8988T (cell line): Measurements from ENCODE around the gene TBC1D8.
A peak's percentile ranks its signal among the peaks of the same experiment; 100 is the strongest.

Experiments used
- DNase-seq: peaks from one replicate; pipeline ENCODE4 v3.0.0; 2011

TBC1D8 gene

GRCh38 chr2:101023327-101024107 lies 127.7 kb downstream of the TBC1D8 start:
- DNase-seq = no peak

DNA sequence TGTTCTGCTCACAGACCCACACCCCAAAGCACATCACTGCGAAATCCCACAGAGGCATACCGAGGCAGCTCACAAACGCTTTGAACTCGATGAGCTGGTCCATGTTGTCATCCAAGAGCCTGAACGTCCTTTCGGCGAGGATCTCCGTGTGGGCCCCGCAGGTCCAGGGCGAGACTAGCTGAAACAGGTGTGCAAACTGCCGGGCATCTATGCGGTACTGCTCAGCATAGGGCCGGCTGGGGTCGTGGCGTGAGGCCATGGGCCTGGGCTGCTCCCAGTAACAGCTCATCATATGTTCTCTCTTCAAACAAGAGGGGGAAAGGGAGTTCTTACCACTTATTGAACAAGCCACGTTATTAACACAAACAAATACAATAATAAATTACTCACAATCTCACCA lies 129.0 kb downstream of the TBC1D8 start:
- DNase-seq = no peak

DNA sequence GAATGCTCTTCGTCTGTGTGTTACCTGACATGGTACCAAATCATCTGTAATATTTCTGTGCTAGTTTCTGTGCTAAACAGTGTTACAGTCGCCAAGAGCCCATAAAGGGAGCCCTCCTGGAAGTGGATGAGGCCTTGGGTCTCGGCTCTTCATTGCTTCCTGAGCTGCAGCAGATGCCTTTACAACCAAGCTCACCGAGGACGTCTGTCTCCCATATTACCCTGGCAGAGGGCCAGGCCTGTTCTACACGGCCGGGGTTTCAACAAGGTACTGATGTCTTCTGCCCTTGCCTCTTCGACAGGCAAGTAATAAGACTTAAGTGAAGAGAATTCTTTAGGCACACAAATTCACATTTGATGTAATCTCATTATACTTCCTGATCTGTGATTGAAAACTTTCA lies 132.2 kb downstream of the TBC1D8 start:
- DNase-seq = no peak

- DNase-seq = no peak
Observed at GRCh38 chr2:101017371-101017770, 133.8 kb downstream of the TBC1D8 start.

DNA sequence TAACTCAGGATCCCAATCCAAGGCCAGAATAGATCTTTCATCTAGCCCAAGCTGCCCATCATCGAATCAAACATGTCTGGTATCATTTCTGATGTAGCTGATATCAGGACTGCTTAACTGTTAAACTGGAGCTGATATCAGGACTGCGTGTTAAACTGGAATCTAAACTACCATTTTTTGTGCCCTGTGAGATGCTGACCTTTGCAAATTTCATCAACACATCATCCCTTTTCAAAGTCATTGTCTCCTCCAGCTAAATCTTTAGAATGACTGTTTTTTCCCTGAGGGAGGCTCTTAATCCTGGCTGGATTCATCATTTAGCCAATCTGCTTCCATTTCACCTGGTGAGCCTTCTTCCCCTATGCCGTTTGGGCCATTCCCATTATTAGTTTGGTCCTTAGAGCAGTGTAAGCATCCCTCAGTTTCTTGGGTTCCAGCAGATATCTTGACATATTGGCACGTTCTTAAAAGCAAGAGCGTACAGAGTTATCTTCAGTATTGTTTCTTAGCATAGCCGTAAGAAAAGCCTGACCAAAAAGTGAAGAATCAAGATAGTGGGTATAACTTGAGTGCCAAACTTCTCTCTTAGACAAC lies 136.8 kb downstream of the TBC1D8 start:
- DNase-seq = no peak

GRCh38 chr2:101012706-101013181 lies 138.4 kb downstream of the TBC1D8 start:
- no peak for DNase-seq

- DNase-seq = no peak
Observed at GRCh38 chr2:101012054-101012705, 139.0 kb downstream of the TBC1D8 start.

DNA sequence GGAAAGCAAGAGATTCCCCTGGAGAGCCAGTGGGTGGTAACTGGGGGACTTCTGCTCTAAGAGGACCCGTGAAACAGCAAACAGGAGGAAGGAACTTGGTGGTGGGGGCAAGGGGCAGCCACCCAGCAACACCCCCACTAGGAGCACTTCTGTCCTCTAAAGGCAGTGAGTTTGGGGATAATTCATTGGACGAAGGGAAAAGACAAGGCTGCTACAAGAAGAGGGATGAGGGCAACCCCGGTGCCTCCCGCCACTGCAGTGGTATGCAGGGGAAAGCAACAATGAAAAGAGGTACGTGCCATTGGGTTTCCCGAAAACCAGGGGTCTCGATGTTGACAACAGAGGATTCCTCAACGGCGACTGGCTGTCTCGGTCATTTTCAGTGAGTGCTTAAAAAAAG lies 140.0 kb downstream of the TBC1D8 start:
- no peak for DNase-seq

- no peak for DNase-seq
Observed at GRCh38 chr2:101007415-101008345, 143.5 kb downstream of the TBC1D8 start.

DNA sequence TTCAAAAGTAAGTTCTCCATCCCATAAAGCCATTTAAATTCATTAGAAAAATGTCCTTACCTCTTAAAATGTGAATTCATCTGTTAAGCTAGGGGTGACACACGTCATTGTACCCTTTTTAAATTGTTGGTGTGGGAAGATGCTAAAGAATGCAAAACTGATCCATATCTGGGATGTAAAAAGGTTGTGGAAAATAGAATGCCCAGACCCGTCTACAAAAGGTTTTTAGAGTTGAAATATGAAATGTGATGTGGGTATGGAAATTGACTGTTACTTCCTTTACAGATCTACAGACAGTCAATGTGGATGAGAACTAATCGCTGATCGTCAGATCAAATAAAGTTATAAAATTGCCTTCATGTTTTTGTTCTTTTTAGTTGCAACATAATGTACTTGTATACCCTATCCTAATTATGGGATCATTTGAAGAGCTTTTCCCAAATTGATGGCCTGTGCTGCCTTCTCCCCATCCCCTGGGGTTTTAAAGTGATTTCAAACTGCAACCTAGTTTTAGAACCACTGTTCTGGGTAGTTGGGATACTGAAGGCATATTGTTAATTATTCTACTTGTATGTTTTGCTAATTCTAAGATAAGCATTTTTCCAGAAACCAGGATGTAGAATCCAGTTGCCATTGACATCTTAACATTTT lies 145.0 kb downstream of the TBC1D8 start:
- no peak for DNase-seq

GRCh38 chr2:101004620-101005325 lies 146.4 kb downstream of the TBC1D8 start:
- no peak for DNase-seq

DNA sequence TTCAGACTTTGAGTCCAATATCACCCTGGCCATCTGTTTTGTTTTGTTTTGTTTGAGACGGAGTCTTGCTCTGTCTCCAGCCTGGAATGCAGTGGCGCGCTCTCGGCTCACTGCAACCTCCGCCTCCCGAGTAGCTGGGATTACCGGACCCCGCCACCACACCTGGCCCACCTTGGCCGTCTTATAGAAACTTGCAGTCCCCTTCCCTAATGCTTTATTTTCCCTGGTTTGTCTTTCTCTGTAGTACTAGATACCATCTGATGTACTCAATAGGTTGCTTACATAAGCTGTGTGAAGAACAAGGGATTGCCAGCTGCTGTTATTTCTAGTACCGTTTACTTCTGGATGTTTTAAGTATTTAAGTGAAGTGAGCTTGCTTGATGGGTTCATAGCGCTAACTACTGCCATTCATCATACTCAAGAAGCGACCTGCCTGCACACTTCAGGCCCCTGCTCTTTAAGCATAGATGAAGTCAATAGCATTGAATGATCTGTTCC lies 147.9 kb downstream of the TBC1D8 start:
- no peak for DNase-seq

DNA sequence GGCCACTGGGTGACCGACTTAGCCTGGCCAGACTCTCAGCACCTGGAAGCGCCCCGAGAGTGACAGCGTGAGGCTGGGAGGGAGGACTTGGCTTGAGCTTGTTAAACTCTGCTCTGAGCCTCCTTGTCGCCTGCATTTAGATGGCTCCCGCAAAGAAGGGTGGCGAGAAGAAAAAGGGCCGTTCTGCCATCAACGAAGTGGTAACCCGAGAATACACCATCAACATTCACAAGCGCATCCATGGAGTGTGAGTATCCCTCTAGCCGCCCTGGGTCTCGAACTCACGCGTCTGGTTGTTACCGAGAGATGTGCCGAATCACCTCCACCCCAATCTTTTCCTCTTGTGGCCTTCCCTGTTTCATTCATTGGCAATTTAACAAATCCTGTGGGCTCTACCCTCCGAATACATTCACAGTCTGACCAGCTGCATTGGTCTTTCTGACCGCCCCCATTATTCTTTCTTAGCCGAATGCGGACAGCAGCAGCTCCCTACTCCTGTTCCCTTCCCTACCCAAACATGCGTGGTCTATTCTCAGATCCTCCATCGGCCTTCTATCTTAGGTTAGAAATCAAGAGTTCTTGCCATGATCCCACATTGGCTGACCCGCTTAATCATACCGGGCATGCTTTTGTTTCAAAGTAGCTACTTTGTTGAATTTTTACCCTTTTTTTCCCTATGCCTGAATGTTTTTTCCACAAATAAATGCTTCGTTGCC lies 148.5 kb downstream of the TBC1D8 start:
- no peak for DNase-seq

- peak; percentile 93 for DNase-seq
Observed at GRCh38 chr2:101001691-101002561, 149.3 kb downstream of the TBC1D8 start, which contains the start of gene RPL31. Gene RPL31 (plus strand): TSS chr2:101002289. CDS start chr2:101002702, 413 bp downstream.

DNA sequence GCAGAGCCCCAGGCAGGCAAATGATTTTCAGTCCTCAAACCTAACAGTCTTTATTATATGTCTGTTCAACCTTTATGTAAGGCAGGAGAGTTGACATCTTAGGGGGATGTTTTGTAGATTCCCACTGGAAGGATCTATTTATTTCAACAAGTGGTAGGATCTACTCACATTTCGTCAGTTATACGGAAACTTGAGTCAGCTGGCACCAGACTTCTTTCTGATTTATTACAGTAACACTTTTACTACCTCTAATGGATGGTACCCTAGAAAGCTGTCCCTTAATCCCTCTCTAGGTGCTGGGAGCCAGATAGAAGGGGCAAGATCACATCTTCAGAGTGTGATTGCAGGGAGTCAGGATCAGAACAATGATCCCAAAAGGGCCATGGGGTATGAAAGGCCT lies 151.2 kb downstream of the TBC1D8 start:
- no peak for DNase-seq

DNA sequence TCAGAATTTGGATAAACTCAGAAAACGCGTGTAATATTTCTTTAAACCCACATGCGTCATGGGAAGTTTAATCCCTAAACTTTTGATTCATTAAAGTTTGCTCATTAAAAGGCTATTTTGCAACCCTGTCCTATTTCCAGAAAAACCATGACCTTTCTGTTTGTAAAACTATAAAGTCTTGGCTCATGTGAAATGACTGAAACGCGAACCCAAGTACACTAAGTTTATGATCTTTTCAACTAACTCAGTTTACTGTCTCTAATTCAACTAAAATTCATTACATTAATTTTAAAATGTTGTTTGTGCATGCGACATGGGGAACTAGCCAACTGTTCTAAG lies 153.0 kb downstream of the TBC1D8 start:
- no peak for DNase-seq

- no peak for DNase-seq
Observed at GRCh38 chr2:100997509-100998234, 153.5 kb downstream of the TBC1D8 start.

- no peak for DNase-seq
Observed at GRCh38 chr2:100995309-100996075, 155.7 kb downstream of the TBC1D8 start.
